Neural cell (in vitro differentiated cells): ENCODE measurements around the gene CBFA2T3. TPM values are rescaled to one million over a fixed set of nuclear protein-coding genes. Genes with fewer than 3 reads are reported as not detected.

Experiments
- H2AFZ ChIP-seq: fragments of 200-600, 300-800 bp; sonication (generic), shearing (Covaris generic); 2 replicates; pipeline ENCODE4 v1.6.0; 2014; ENCODE audit warnings: low read depth, mild to moderate bottlenecking, antibody characterized with exemption, low read length, moderate library complexity
- H3F3A ChIP-seq: fragments of 200-600 bp; shearing (Covaris generic); 2 replicates; pipeline ENCODE4 v1.6.1; 2016; ENCODE audit warnings: mild to moderate bottlenecking, moderate library complexity, mixed read lengths, antibody characterized with exemption, low read length; ENCODE audit not compliant: insufficient read depth, poor library complexity, severe bottlenecking
- H3K27ac ChIP-seq: fragments of 200-600, 300-800 bp; sonication (generic), shearing (Covaris generic); 2 replicates; pipeline ENCODE4 v1.5.1; 2014; ENCODE audit warnings: mild to moderate bottlenecking, low read length, moderate library complexity
- H3K27me3 ChIP-seq: fragments of 300-800, 200-600 bp; sonication (generic), shearing (Covaris generic); 2 replicates; pipeline ENCODE4 v1.6.0; 2014; ENCODE audit warnings: mild to moderate bottlenecking, low read depth, low read length, moderate library complexity; ENCODE audit not compliant: insufficient read depth
- H3K36me3 ChIP-seq: fragments of 300-800, 200-600 bp; sonication (generic), shearing (Covaris generic); 2 replicates; pipeline ENCODE4 v1.5.1; 2014; ENCODE audit warnings: mild to moderate bottlenecking, antibody characterized with exemption, low read length, moderate library complexity; ENCODE audit not compliant: insufficient read depth
- H3K4me2 ChIP-seq: fragments of 300-800, 200-600 bp; sonication (generic), shearing (Covaris generic); 2 replicates; pipeline ENCODE4 v1.6.0; 2014; ENCODE audit warnings: mild to moderate bottlenecking, low read length
- H3K4me3 ChIP-seq: fragments of 300-800, 200-600 bp; sonication (generic), shearing (Covaris generic); 2 replicates; pipeline ENCODE4 v1.5.1; 2014; ENCODE audit warnings: mild to moderate bottlenecking, low read length, moderate library complexity
- H3K79me2 ChIP-seq: fragments of 200-600 bp; shearing (Covaris generic); replicated peaks from 2 replicates; pipeline ENCODE4 v1.6.0; 2014; ENCODE audit warnings: mild to moderate bottlenecking, low read length, moderate library complexity; ENCODE audit not compliant: insufficient read depth
- H3K9ac ChIP-seq: fragments of 300-800, 200-600 bp; sonication (generic), shearing (Covaris generic); 2 replicates; pipeline ENCODE4 v1.6.1; 2016; ENCODE audit warnings: mild to moderate bottlenecking, low read length, mixed read lengths
- H3K9me2 ChIP-seq: fragments of 200-600 bp; shearing (Covaris generic); 2 replicates; pipeline ENCODE4 v1.6.1; 2016; ENCODE audit warnings: mild to moderate bottlenecking, low read length, mixed read lengths; ENCODE audit not compliant: insufficient read depth
- H3K9me3 ChIP-seq: fragments of 200-600, 300-800 bp; sonication (generic), shearing (Covaris generic); 2 replicates; pipeline ENCODE4 v1.6.1; 2016; ENCODE audit warnings: mild to moderate bottlenecking, mixed run types, low read length, moderate library complexity, mixed read lengths
- H4K20me1 ChIP-seq: fragments of 200-600 bp; shearing (Covaris generic); 2 replicates; pipeline ENCODE4 v1.6.1; 2016; ENCODE audit warnings: mild to moderate bottlenecking, mixed run types; ENCODE audit not compliant: insufficient read depth
- CTCF ChIP-seq: fragments of 450-650 bp; IDR thresholded peaks from 2 replicates; pipeline ENCODE4 v1.5.1; 2014; ENCODE audit warnings: antibody characterized with exemption, mild to moderate bottlenecking, moderate library complexity; ENCODE audit not compliant: poor library complexity, severe bottlenecking
- EP300 ChIP-seq: fragments of 450-650 bp; conservative IDR thresholded peaks from 2 replicates; pipeline ENCODE4 v1.6.1; 2014; ENCODE audit warnings: antibody characterized with exemption, mild to moderate bottlenecking, moderate library complexity; ENCODE audit not compliant: poor library complexity, severe bottlenecking
- EZH2 ChIP-seq: fragments of 200-600, 300-800 bp; shearing (Covaris generic), sonication (generic); IDR thresholded peaks from 2 replicates; pipeline ENCODE4 v1.6.1; 2014; ENCODE audit warnings: antibody characterized with exemption, low read length, borderline replicate concordance, mild to moderate bottlenecking; ENCODE audit not compliant: insufficient read depth, poor library complexity, severe bottlenecking
- MXI1 ChIP-seq: fragments of 450-650 bp; conservative IDR thresholded peaks from 2 replicates; pipeline ENCODE4 v1.6.1; 2014; ENCODE audit warnings: antibody characterized with exemption, mild to moderate bottlenecking; ENCODE audit not compliant: poor library complexity, severe bottlenecking
- POLR2AphosphoS5 ChIP-seq: IDR thresholded peaks from 2 replicates; pipeline ENCODE4 v1.6.1; 2012
- RAD21 ChIP-seq: fragments of 450-650 bp; conservative IDR thresholded peaks from 2 replicates; pipeline ENCODE4 v1.6.1; 2014; ENCODE audit warnings: antibody characterized with exemption, mild to moderate bottlenecking, moderate library complexity
- REST ChIP-seq: IDR thresholded peaks from 2 replicates; pipeline ENCODE4 v1.6.1; 2012; ENCODE audit warnings: borderline replicate concordance
- SMC3 ChIP-seq: fragments of 450-650 bp; conservative IDR thresholded peaks from 2 replicates; pipeline ENCODE4 v1.6.1; 2014; ENCODE audit warnings: antibody characterized with exemption, mild to moderate bottlenecking, moderate library complexity; ENCODE audit not compliant: poor library complexity
- TAF1 ChIP-seq: IDR thresholded peaks from 2 replicates; pipeline ENCODE4 v1.6.1; 2012; ENCODE audit warnings: low read depth
- polyA plus RNA-seq: library from polyadenylated mRNA; depleted of rRNA; stranded (reverse); fragments of >200 nt; gene quantifications from 2 replicates; pipeline ENCODE4 v1.2.3, GENCODE V29; 2014

Gene CBFA2T3
- polyA plus RNA-seq, 1 donor from 2014 or later = 2.1 TPM

- no peak overlapping the region for H3K9ac ChIP-seq
- H3K79me2 ChIP-seq = no peaks in the 10 kb centered on the region
- no peak overlapping the region for H3K4me3 ChIP-seq
- no peaks in the 10 kb centered on the region for H3K27me3 ChIP-seq
- no peak overlapping the region for H3K4me2 ChIP-seq
- H3K9me2 ChIP-seq = no peaks in the 10 kb centered on the region
- H3K27ac ChIP-seq = no peak overlapping the region
- no peaks in the 10 kb centered on the region for H4K20me1 ChIP-seq
- H3K36me3 ChIP-seq = no peaks in the 10 kb centered on the region
- no peak overlapping the region for H2AFZ ChIP-seq
- H3F3A ChIP-seq = no peaks in the 10 kb centered on the region
- no peak for TF ChIP-seq EP300
- TF ChIP-seq POLR2AphosphoS5 = no peak
- TF ChIP-seq SMC3 = no peak
- TF ChIP-seq EZH2 = no peak
- no peak for TF ChIP-seq TAF1
- no peak for TF ChIP-seq CTCF
- TF ChIP-seq REST = no peak
- no peak for TF ChIP-seq MXI1
- TF ChIP-seq RAD21 = no peak
- no peaks in the 10 kb centered on the region for H3K9me3 ChIP-seq
Observed at GRCh38 chr16:88838566-88838965, 138.4 kb downstream of the CBFA2T3 start.

- no peaks in the 10 kb centered on the region for H3K27me3 ChIP-seq
- no peaks in the 10 kb centered on the region for H3K9me3 ChIP-seq
- no peaks in the 10 kb centered on the region for H3K36me3 ChIP-seq
- TF ChIP-seq CTCF (no peak), MXI1 (no peak), TAF1 (no peak), POLR2AphosphoS5 (no peak), EZH2 (no peak), EP300 (no peak), RAD21 (no peak)
- H3F3A ChIP-seq = no peaks in the 10 kb centered on the region
- H3K79me2 ChIP-seq = no peaks in the 10 kb centered on the region
- no peak overlapping the region for H2AFZ ChIP-seq
- H3K27ac ChIP-seq = no peak overlapping the region
- no peaks in the 10 kb centered on the region for H3K9me2 ChIP-seq
- H3K4me2 ChIP-seq = no peak overlapping the region
- H4K20me1 ChIP-seq = no peaks in the 10 kb centered on the region
- no peak overlapping the region for H3K9ac ChIP-seq
- no peak overlapping the region for H3K4me3 ChIP-seq
Observed at GRCh38 chr16:88837806-88838205, 139.2 kb downstream of the CBFA2T3 start.
